ENCODE results near the gene NYNRIN. TPM values are rescaled to one million over a fixed set of nuclear protein-coding genes. Genes with fewer than 3 reads are reported as not detected.
"Not testable (repeated sequence)": the region's sequence is repeated elsewhere in the genome, so short reads cannot be mapped to it uniquely, and the experiment has no call there.

NYNRIN gene
- total and polyA plus RNA-seq, 2 of the 4 experiments (the other 2 are of a cell fraction) = 2.2 to 5.4 TPM

DNA sequence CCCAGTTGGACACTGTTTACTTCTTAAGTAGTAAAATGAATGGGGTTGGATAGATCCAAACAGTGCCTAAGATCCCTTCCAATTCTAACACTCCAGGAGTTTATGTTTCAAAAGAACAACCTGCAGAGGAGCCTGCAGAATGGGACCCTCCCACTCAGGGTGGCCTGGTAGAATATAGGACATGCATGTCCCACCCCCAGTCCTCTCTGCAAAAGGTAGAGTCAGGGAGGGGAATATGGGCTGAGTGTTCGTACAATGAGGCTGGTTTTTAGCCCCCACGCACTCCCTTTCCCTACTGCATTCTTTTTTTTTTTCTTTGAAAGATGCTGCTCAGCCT is 11.8 kb upstream of the NYNRIN start:
- no peak overlapping the region for H3K14ac ChIP-seq (replicated peaks; ENCODE audit: low read depth, low read length)
- DNase-seq (no peak), ATAC-seq (ENCODE audit: low read depth) (no peak)
- CTCF ChIA-PET = no interaction called here
- H3K4me1 ChIP-seq (ENCODE audit: control insufficient read depth, insufficient read depth, low read length) = peaks cover 5% of the 10 kb centered on the region
- H2AK9ac ChIP-seq (replicated peaks; ENCODE audit: low read depth, low read length, poor library complexity) = no peak overlapping the region
- no peak overlapping the region for H3K4me3 ChIP-seq (ENCODE audit: insufficient read depth, low read depth, low read length)
- no peaks in the 10 kb centered on the region for H3K79me1 ChIP-seq (ENCODE audit: low read depth in 1 of 2, low read length in 2 of 2)
- H3K23ac ChIP-seq (ENCODE audit: low read depth, low read length) = no peak overlapping the region
- peaks cover 5% of the 10 kb centered on the region; the same call in 1 of the 2 replicates for H3K9me1 ChIP-seq (ENCODE audit: insufficient read depth, low read length)
- H3K9me3 ChIP-seq (ENCODE audit: control insufficient read depth, insufficient read depth, low read length) = no peaks in the 10 kb centered on the region
- no peak overlapping the region for H3K4ac ChIP-seq (ENCODE audit: low read depth, low read length)
- no CpG with 5 or more reads among the region's 2 CpGs for WGBS, 2 experiments (ENCODE audit: extremely low coverage in 2 of 2, insufficient read length in 1 of 2)
- POLR2A ChIA-PET (ENCODE audit: unreplicated experiment) = no interaction called here
- H4K20me1 ChIP-seq (ENCODE audit: insufficient read depth, low read length) = no peaks in the 10 kb centered on the region
- H4K5ac ChIP-seq (ENCODE audit: low read depth, low read length) = no peak overlapping the region
- no peak overlapping the region for H2BK15ac ChIP-seq (ENCODE audit: low read depth, low read length)
- no peak overlapping the region for H3K27ac ChIP-seq (ENCODE audit: insufficient read depth, low read length)
- no peak overlapping the region for H4K91ac ChIP-seq (ENCODE audit: insufficient read depth, low read depth, low read length)
- TF ChIP-seq MAZ (IDR thresholded peaks at IDR 0.05; ENCODE audit: borderline replicate concordance, low read depth, low read length) (no peak), FOS (IDR thresholded peaks at IDR 0.05; ENCODE audit: low read depth, low read length) (no peak), RFX5 (IDR thresholded peaks at IDR 0.05; ENCODE audit: low read depth, low read length) (no peak)
- no peak overlapping the region for H3K4me2 ChIP-seq (ENCODE audit: low read depth, low read length)
- no peak overlapping the region for H2BK120ac ChIP-seq (ENCODE audit: low read depth, low read length)
- H2AK5ac ChIP-seq (ENCODE audit: low read depth, low read length) = no peak overlapping the region
- no peak overlapping the region for H2BK20ac ChIP-seq (ENCODE audit: low read depth, low read length)
- peaks cover 10% of the 10 kb centered on the region for H3K27me3 ChIP-seq (ENCODE audit: control insufficient read depth, insufficient read depth, low read length)
- H3K18ac ChIP-seq (ENCODE audit: low read depth, low read length) = no peak overlapping the region
- H2BK5ac ChIP-seq (ENCODE audit: low read depth, low read length, poor library complexity, severe bottlenecking) = no peak overlapping the region
- no TSS peak for BruUV-seq (replicated peaks)
- no peak overlapping the region for H3K9ac ChIP-seq (ENCODE audit: low read depth, low read length)
- H4K8ac ChIP-seq (ENCODE audit: low read depth in 2 of 2, low read length in 2 of 2) = no peak overlapping the region
- intact Hi-C loops (cut with micrococcal nuclease) = no loop called here
- no peaks in the 10 kb centered on the region for H3K36me3 ChIP-seq (ENCODE audit: control insufficient read depth, insufficient read depth, low read length)
- no peak overlapping the region for H3K56ac ChIP-seq (ENCODE audit: extremely low read depth, insufficient read depth, low read length)
- dilution Hi-C loops (cut with HindIII; ENCODE audit: low sequenced_read_pairs, unreplicated experiment) = no loop called here
- no peak overlapping the region for H2AFZ ChIP-seq (replicated peaks; ENCODE audit: low read length, poor library complexity)
- in situ Hi-C loops (cut with MboI; ENCODE audit: low sequenced_read_pairs) = no loop called here

DNA sequence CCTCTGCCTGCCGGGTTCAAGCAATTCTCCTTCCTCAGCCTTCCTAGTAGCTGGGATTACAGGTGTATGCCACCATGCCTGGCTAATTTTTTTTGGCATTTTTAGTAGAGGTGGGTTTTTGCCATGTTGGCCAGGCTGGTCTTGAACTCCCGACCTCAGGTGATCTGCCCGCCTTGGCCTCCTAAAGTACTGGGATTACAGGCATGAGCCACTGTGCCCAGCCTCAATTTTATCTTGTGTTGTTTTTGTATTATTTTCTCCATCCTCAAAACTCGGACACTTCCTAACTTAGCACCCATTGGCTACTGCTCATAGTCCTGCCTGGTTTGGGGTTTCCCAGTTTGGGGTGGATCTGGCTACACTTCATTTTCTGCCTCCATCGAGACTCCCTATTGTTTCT is 11.2 kb upstream of the NYNRIN start:
- H3K4me1 ChIP-seq (ENCODE audit: control insufficient read depth, insufficient read depth, low read length); H3K14ac ChIP-seq (replicated peaks; ENCODE audit: low read depth, low read length); intact Hi-C loops (cut with micrococcal nuclease); H3K9me1 ChIP-seq (ENCODE audit: insufficient read depth, low read length); H3K79me1 ChIP-seq (ENCODE audit: low read depth in 1 of 2, low read length in 2 of 2); H4K5ac ChIP-seq (ENCODE audit: low read depth, low read length); dilution Hi-C loops (cut with HindIII; ENCODE audit: low sequenced_read_pairs, unreplicated experiment); H4K8ac ChIP-seq (ENCODE audit: low read depth in 2 of 2, low read length in 2 of 2); BruUV-seq (replicated peaks); POLR2A ChIA-PET (ENCODE audit: unreplicated experiment); H3K23ac ChIP-seq (ENCODE audit: low read depth, low read length); H3K9me3 ChIP-seq (ENCODE audit: control insufficient read depth, insufficient read depth, low read length); H2BK120ac ChIP-seq (ENCODE audit: low read depth, low read length); H2BK5ac ChIP-seq (ENCODE audit: low read depth, low read length, poor library complexity, severe bottlenecking); H3K4ac ChIP-seq (ENCODE audit: low read depth, low read length); H2BK15ac ChIP-seq (ENCODE audit: low read depth, low read length); H3K4me3 ChIP-seq (ENCODE audit: insufficient read depth, low read depth, low read length); H3K9ac ChIP-seq (ENCODE audit: low read depth, low read length); H2AFZ ChIP-seq (replicated peaks; ENCODE audit: low read length, poor library complexity); H3K36me3 ChIP-seq (ENCODE audit: control insufficient read depth, insufficient read depth, low read length); H2AK5ac ChIP-seq (ENCODE audit: low read depth, low read length); H3K4me2 ChIP-seq (ENCODE audit: low read depth, low read length); in situ Hi-C loops (cut with MboI; ENCODE audit: low sequenced_read_pairs); H4K91ac ChIP-seq (ENCODE audit: insufficient read depth, low read depth, low read length); H3K18ac ChIP-seq (ENCODE audit: low read depth, low read length); ATAC-seq (ENCODE audit: low read depth); H2BK20ac ChIP-seq (ENCODE audit: low read depth, low read length); H2AK9ac ChIP-seq (replicated peaks; ENCODE audit: low read depth, low read length, poor library complexity); CTCF ChIA-PET; H3K56ac ChIP-seq (ENCODE audit: extremely low read depth, insufficient read depth, low read length); H3K27ac ChIP-seq (ENCODE audit: insufficient read depth, low read length); DNase-seq; H4K20me1 ChIP-seq (ENCODE audit: insufficient read depth, low read length): not testable (repeated sequence)
- peaks cover 10% of the 10 kb centered on the region for H3K27me3 ChIP-seq (ENCODE audit: control insufficient read depth, insufficient read depth, low read length)
- WGBS, 2 experiments (ENCODE audit: extremely low coverage in 2 of 2, insufficient read length in 1 of 2) = no CpG with 5 or more reads among the region's 5 CpGs

All from IMR-90 (cell line).